Hepatocyte (in vitro differentiated cells): ENCODE measurements around the gene EDN1.

Experiments used
- EZH2 ChIP-seq: fragments of 200-600 bp; sonication (generic); IDR thresholded peaks from 2 replicates; pipeline ENCODE4 v1.6.1; 2016; ENCODE audit warnings: antibody characterized with exemption, mild to moderate bottlenecking, borderline replicate concordance
- EZH2phosphoT487 ChIP-seq: fragments of 200-600 bp; sonication (generic); IDR thresholded peaks from one replicate; pipeline ENCODE4 v1.6.1; 2018; ENCODE audit warnings: antibody characterized with exemption, mild to moderate bottlenecking, low read depth, moderate library complexity; ENCODE audit not compliant: unreplicated experiment, severe bottlenecking
- TF ChIP-seq, protein P1 (sequence below): fragments of 200-600 bp; sonication (generic); IDR thresholded peaks from 2 replicates; pipeline ENCODE4 v1.5.1; 2016; ENCODE audit warnings: antibody characterized with exemption, mild to moderate bottlenecking; ENCODE audit not compliant: poor library complexity

DNA sequence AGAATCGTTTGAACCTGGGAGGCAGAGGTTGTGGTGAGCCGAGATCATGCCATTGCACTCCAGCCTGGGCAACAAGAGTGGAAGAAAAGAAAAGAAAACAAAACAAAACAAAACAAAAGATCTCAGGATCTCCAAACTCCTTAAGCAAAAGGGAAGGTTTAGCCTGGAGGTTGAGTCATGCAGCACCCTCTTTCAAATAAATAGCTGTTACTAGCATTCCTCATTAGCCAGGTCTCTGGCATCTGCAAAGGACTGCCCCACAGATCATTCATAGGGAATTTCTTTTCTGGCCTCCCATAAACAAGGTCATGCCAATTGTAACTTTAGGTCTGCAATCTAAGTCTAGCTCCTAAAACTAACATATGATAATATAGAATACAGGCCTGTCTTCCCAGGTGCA is 37.2 kb downstream of the EDN1 start:
- TF ChIP-seq, protein P1, sequence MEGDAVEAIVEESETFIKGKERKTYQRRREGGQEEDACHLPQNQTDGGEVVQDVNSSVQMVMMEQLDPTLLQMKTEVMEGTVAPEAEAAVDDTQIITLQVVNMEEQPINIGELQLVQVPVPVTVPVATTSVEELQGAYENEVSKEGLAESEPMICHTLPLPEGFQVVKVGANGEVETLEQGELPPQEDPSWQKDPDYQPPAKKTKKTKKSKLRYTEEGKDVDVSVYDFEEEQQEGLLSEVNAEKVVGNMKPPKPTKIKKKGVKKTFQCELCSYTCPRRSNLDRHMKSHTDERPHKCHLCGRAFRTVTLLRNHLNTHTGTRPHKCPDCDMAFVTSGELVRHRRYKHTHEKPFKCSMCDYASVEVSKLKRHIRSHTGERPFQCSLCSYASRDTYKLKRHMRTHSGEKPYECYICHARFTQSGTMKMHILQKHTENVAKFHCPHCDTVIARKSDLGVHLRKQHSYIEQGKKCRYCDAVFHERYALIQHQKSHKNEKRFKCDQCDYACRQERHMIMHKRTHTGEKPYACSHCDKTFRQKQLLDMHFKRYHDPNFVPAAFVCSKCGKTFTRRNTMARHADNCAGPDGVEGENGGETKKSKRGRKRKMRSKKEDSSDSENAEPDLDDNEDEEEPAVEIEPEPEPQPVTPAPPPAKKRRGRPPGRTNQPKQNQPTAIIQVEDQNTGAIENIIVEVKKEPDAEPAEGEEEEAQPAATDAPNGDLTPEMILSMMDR = no peak
- TF ChIP-seq EZH2 = no peak
- TF ChIP-seq EZH2phosphoT487 = no peak
